Panc1 (cell line): ENCODE results near the gene ASXL1. TPM values are rescaled to one million over a fixed set of nuclear protein-coding genes. Genes with fewer than 3 reads are reported as not detected.

Experiments used
- ATAC-seq: fragments of 200-7000 bp; cut with Tn5 transposase; 2 replicates; pipeline ENCODE4 v1.9.1; 2020; ENCODE audit warnings: mild to moderate bottlenecking, moderate library complexity
- BruUV-seq: library from RNA; stranded (reverse); fragments of 400-500 nt; replicated peaks from 2 replicates; lab custom pipeline; 2021; lab: Mats Ljungman, UMichigan
- CTCF ChIA-PET: fragments of 300-600 bp; sonication (Branson Sonifier 250); formaldehyde crosslinking; loops from one replicate; lab custom pipeline; 2022; ENCODE audit warnings: antibody characterized with exemption; lab: Charles Lee
- POLR2A ChIA-PET: fragments of 300-600 bp; sonication (Branson Sonifier 250); formaldehyde crosslinking; loops from one replicate; lab custom pipeline; 2022; ENCODE audit warnings: antibody characterized with exemption; lab: Charles Lee
- DNase-seq: peaks from one replicate; pipeline ENCODE4 v3.0.0-alpha.2; 2010; ENCODE audit warnings: low read depth, low spot score
- H3K27ac ChIP-seq: 2 replicates; pipeline ENCODE4 v1.5.1; 2011; ENCODE audit warnings: mild to moderate bottlenecking, low read length, inconsistent platforms
- H3K27me3 ChIP-seq: fragments of 200-500 bp; sonication (Bioruptor generic); 2 replicates; pipeline ENCODE4 v1.6.0; 2014; ENCODE audit warnings: low read length, inconsistent platforms; ENCODE audit not compliant: control insufficient read depth, insufficient read depth
- H3K36me3 ChIP-seq: fragments of 200-500 bp; sonication (Bioruptor generic); 2 replicates; pipeline ENCODE4 v1.5.1; 2014; ENCODE audit warnings: inconsistent platforms, mild to moderate bottlenecking, low read length, moderate library complexity; ENCODE audit not compliant: control insufficient read depth, insufficient read depth
- H3K4me1 ChIP-seq: 2 replicates; pipeline ENCODE4 v1.5.1; 2011; ENCODE audit warnings: inconsistent platforms, mild to moderate bottlenecking, low read length, moderate library complexity; ENCODE audit not compliant: control insufficient read depth, insufficient read depth
- H3K4me3 ChIP-seq, 2 experiments: 2 replicates each; pipeline ENCODE4 v1.5.1; 2011 to 2012; ENCODE audit warnings: low read depth in 2 of 2, low read length in 2 of 2, mild to moderate bottlenecking in 2 of 2, inconsistent platforms in 1 of 2, moderate library complexity in 1 of 2
- H3K9me3 ChIP-seq: fragments of 200-500 bp; sonication (Bioruptor generic); 2 replicates; pipeline ENCODE4 v1.5.1; 2014; ENCODE audit warnings: low read depth, mild to moderate bottlenecking, inconsistent platforms, low read length, moderate library complexity; ENCODE audit not compliant: control insufficient read depth, insufficient read depth
- POLR2AphosphoS5 ChIP-seq: IDR thresholded peaks from 2 replicates; pipeline ENCODE4 v1.6.1; 2012; ENCODE audit warnings: mild to moderate bottlenecking, low read depth, low read length, moderate library complexity
- REST ChIP-seq, 2 experiments: IDR thresholded peaks; 2 replicates each; pipeline ENCODE4 v1.6.1; 2011 to 2012; ENCODE audit warnings: low read depth in 2 of 2, control low read depth in 1 of 2, low read length in 1 of 2, mild to moderate bottlenecking in 1 of 2, moderate library complexity in 1 of 2; ENCODE audit not compliant: insufficient read depth in 1 of 2
- SIN3A ChIP-seq: IDR thresholded peaks from 2 replicates; pipeline ENCODE4 v1.6.1; 2012; ENCODE audit warnings: low read depth, mild to moderate bottlenecking, low read length, moderate library complexity, borderline replicate concordance; ENCODE audit not compliant: insufficient read depth
- TCF7L2 ChIP-seq: IDR thresholded peaks from 2 replicates; pipeline ENCODE4 v1.6.1; 2011; ENCODE audit warnings: mild to moderate bottlenecking, low read depth, low read length, inconsistent platforms
- in situ Hi-C: cut with HindIII; loops from 2 replicates; pipeline ENCODE4 v1.10.0; 2016; ENCODE audit warnings: low sequenced_read_pairs, low pct_unique_long_range_greater_than_20kb
- intact Hi-C: fragments of 100-400 bp; cut with micrococcal nuclease; formaldehyde crosslinking; loops from one replicate; pipeline ENCODE4 v1.10.0; 2022; ENCODE audit not compliant: unreplicated experiment
- total RNA-seq: library from RNA; stranded (reverse); gene quantifications from one replicate; pipeline ENCODE4 v1.2.1, GENCODE V29; 2021; ENCODE audit not compliant: unreplicated experiment
- TF ChIP-seq, protein P1 (sequence below): fragments of 450-650 bp; IDR thresholded peaks from 2 replicates; pipeline ENCODE4 v1.5.1; 2017; ENCODE audit warnings: mild to moderate bottlenecking

ASXL1 gene
- total RNA-seq, 1 experiment from 2014 or later = 205 TPM

- ATAC-seq = peak; percentile 3; the same call in 1 of the 2 replicates
- no peak overlapping the region for H3K27ac ChIP-seq
- POLR2A ChIA-PET = no interaction called here
- H3K36me3 ChIP-seq = no peaks in the 10 kb centered on the region
- intact Hi-C loops = no loop called here
- TF ChIP-seq TCF7L2 (no peak), POLR2AphosphoS5 (no peak), SIN3A (no peak), REST (IDR thresholded peaks at IDR 0.05; ENCODE audit: insufficient read depth in 1 of 2, low read depth in 2 of 2, low read length in 1 of 2) (no peak)
- TF ChIP-seq, protein P1, sequence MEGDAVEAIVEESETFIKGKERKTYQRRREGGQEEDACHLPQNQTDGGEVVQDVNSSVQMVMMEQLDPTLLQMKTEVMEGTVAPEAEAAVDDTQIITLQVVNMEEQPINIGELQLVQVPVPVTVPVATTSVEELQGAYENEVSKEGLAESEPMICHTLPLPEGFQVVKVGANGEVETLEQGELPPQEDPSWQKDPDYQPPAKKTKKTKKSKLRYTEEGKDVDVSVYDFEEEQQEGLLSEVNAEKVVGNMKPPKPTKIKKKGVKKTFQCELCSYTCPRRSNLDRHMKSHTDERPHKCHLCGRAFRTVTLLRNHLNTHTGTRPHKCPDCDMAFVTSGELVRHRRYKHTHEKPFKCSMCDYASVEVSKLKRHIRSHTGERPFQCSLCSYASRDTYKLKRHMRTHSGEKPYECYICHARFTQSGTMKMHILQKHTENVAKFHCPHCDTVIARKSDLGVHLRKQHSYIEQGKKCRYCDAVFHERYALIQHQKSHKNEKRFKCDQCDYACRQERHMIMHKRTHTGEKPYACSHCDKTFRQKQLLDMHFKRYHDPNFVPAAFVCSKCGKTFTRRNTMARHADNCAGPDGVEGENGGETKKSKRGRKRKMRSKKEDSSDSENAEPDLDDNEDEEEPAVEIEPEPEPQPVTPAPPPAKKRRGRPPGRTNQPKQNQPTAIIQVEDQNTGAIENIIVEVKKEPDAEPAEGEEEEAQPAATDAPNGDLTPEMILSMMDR = no peak
- peaks cover 8% of the 10 kb centered on the region for H3K4me1 ChIP-seq
- no peak overlapping the region for H3K4me3 ChIP-seq
- BruUV-seq = no TSS peak
- no peaks in the 10 kb centered on the region for H3K27me3 ChIP-seq
- CTCF ChIA-PET = interaction anchor here (0.6 kb wide), 1 partner anchor 202 kb away, joined by 4 read pairs; no protein-coding TSS in a partner anchor
- in situ Hi-C loops = no loop called here
- no peak for DNase-seq
- no peaks in the 10 kb centered on the region for H3K9me3 ChIP-seq
Observed at GRCh38 chr20:32451340-32451681, 93.2 kb downstream of the ASXL1 start.

DNA sequence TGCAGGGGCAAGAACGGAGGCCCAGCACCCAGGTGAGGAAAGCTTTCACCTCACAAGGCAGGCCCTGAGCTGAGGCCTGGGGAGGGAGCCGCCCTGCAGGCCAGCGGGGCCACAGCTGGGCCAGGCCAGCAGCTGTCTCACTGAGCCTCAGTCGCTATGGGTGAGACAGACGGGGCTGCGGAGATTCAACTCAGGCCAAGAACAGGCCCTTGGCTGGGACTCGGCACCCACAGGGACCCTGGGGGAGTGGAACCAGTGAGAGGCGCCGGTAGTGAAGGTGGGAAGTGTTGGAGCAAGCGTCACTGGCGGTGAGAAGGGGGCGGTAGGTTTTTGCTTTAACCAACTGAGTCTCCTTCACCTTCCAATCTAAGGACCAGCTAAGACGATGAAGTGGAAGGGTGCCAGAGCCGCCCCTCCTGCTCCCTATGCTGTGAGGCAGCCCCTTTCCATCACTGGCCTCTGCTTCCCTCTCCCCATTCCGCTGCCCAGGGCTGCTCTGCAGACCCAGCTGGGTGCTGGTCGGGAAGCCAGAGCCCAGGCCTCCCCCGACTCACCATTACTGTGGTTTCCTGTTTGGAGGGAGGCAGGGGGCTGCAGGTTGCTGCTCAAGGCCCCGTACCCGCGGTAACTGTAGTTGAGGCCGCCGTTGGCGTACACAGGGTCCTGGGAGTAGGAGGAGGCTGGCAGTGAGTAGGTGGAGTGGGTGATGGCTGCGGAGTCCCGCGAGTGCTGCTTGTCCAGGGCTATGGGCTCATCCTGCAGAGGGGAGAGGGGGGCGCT is 93.7 kb downstream of the ASXL1 start:
- ATAC-seq (peak; percentile 46), DNase-seq (no peak)
- ChIA-PET CTCF (interaction anchor here (0.6 kb wide), 1 partner anchor 202 kb away, joined by 4 read pairs; no protein-coding TSS in a partner anchor), POLR2A (no interaction called here)
- H3K4me1 ChIP-seq = peaks cover 11% of the 10 kb centered on the region
- no peaks in the 10 kb centered on the region for H3K36me3 ChIP-seq
- intact Hi-C loops (no loop called here), in situ Hi-C loops (no loop called here)
- H3K27ac ChIP-seq = no peak overlapping the region
- no TSS peak for BruUV-seq
- no peaks in the 10 kb centered on the region for H3K27me3 ChIP-seq
- TF ChIP-seq REST (IDR thresholded peaks at IDR 0.05; ENCODE audit: insufficient read depth in 1 of 2, low read depth in 2 of 2, low read length in 1 of 2) (0 out of 4 replicates have a peak, but pooled peaks of 1 of the 2 experiments have one; percentile 24), TCF7L2 (no peak), POLR2AphosphoS5 (no peak), SIN3A (no peak)
- TF ChIP-seq, protein P1 = no peak; the same call in 1 of the 2 replicates
- H3K4me3 ChIP-seq = no peak overlapping the region
- H3K9me3 ChIP-seq = no peaks in the 10 kb centered on the region
